Psoas muscle (tissue), 8 donors: ENCODE measurements around the gene CHCHD10. TPM values are rescaled to one million over a fixed set of nuclear protein-coding genes. Genes with fewer than 3 reads are reported as not detected.

Experiments
- ATAC-seq, 4 donors: fragments of 200-7000 bp; cut with Tn5 transposase; one replicate each; pipeline ENCODE4 v1.9.1; 2020; ENCODE audit warnings: moderate library complexity in 3 of 4, mild to moderate bottlenecking in 2 of 4
- DNase-seq, 2 donors: peaks; one replicate each; pipeline ENCODE4 v3.0.0-alpha.2; 2020
- H3K27ac ChIP-seq: fragments of 200-600 bp; one replicate; pipeline ENCODE4 v1.8.0; 2022
- H3K27me3 ChIP-seq, 3 donors: fragments of 200-600 bp in 1 of 3; one replicate each; pipeline versions ENCODE4 v1.6.1 to v1.8.0; 2013 to 2022; ENCODE audit warnings: low read length in 2 of 3, mild to moderate bottlenecking in 2 of 3, moderate library complexity in 1 of 3; ENCODE audit not compliant: insufficient read depth in 3 of 3
- H3K36me3 ChIP-seq, 2 donors: fragments of 200-600 bp in 1 of 2; one replicate each; pipeline versions ENCODE4 v1.6.1 to v1.8.0; 2013 to 2022; ENCODE audit warnings: low read depth in 1 of 2, mild to moderate bottlenecking in 1 of 2, moderate library complexity in 1 of 2; ENCODE audit not compliant: insufficient read depth in 1 of 2
- H3K4me1 ChIP-seq: fragments of 200-600 bp; one replicate; pipeline ENCODE4 v1.8.0; 2022
- H3K4me3 ChIP-seq: fragments of 200-600 bp; one replicate; pipeline ENCODE4 v1.8.0; 2022; ENCODE audit warnings: mild to moderate bottlenecking
- H3K9me3 ChIP-seq: fragments of 200-600 bp; one replicate; pipeline ENCODE4 v1.8.0; 2022
- CTCF ChIP-seq: fragments of 200-600 bp; IDR thresholded peaks from one replicate; pipeline ENCODE4 v1.8.0; 2022; ENCODE audit warnings: antibody characterized with exemption
- WGBS, 3 donors: extraction: QIAGEN DNeasy Blood & Tissue Kit; methylation state at CpG; one replicate each; pipeline versions ENCODE4 v1.1.6 to v1.1.7; 2013; 5-methylcytosine and 5-hydroxymethylcytosine counted together
- intact Hi-C, 2 donors: fragments of 100-400 bp; cut with DNase I; formaldehyde crosslinking; loops; one replicate each; pipeline versions ENCODE4 v1.11.0 to v1.14.2; 2022
- polyA plus RNA-seq, 3 donors: library from polyadenylated mRNA; stranded (reverse); fragments of 200-250 nt; gene quantifications; one replicate each; pipeline ENCODE4 v1.2.3, GENCODE V29; 2013
- total RNA-seq, 4 donors: library from RNA; stranded (reverse); fragmentation: NEBNext Ultra II Directional in 2 of 4; extraction: Animal tissue kit (Norgen Biotek cat#: 25700) in 2 of 4; gene quantifications; one replicate each; pipeline versions ENCODE4 v1.2.1 to v1.2.4, GENCODE V29; 2021 to 2023
- donor health status: healthy with polysubstance abuse.
- donor health status: DM: no; HTN: no; CAD: no; lungs with moderate emphysema.
- donor health status: Bipolar disorder and iron deficiency.
- donor health status: healthy.
- donor health status: DM: yes; HTN: yes; CAD: no.
- donor health status: DM: no; HTN: no; CAD: no.
- donor health status: DM: no; HTN: no; CAD: no.
- donor health status: DM: yes; HTN: yes; CAD: no.

CHCHD10 gene
- total and polyA plus RNA-seq, 7 donors = 460 to 1,066 (median 752) TPM

DNA sequence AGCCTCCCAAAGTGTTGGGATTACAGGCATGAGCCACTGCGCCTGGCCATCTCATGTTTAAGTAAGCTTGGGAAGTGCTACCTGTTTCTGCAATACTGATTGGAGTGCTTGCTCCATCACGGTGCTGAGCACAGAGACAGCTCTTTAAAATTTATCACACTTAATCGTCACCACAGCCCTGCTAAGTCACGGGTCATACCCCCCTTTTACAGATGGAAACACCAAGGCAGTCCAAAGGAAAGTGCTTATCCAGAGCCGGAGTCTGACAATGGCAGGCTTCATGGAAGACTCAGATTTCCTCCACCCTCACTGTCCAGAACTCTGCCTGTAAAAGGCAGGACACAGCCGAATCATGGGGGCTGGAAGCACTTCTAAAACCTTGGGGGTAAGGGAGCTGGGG is 7.7 kb downstream of the CHCHD10 start:
- 71 to 91% (median 78%) methylated on average over 6 of the region's 6 CpGs for WGBS, 3 donors
- no peak for TF ChIP-seq CTCF
- no peak for ATAC-seq

GRCh38 chr22:23759566-23759965 is 8.2 kb downstream of the CHCHD10 start:
- intact Hi-C loops = no loop called here
- no peaks in the 10 kb centered on the region for H3K9me3 ChIP-seq
- 83 to 93% (median 83%) methylated on average over 4 of the region's 4 CpGs for WGBS, 3 donors
- H3K4me1 ChIP-seq = peaks cover 8% of the 10 kb centered on the region
- DNase-seq (no peak), ATAC-seq (no peak)
- no peak overlapping the region for H3K4me3 ChIP-seq
- no peak overlapping the region for H3K27ac ChIP-seq
- H3K27me3 ChIP-seq = no peaks in the 10 kb centered on the region
- peaks cover 0 to 8% of the 10 kb centered on the region in 2 donors for H3K36me3 ChIP-seq
- no peak for TF ChIP-seq CTCF

More for the DNA sequence above, 7.7 kb downstream of the CHCHD10 start:
- intact Hi-C loops = no loop called here
- Histone ChIP-seq H3K9me3 (no peaks in the 10 kb centered on the region), H3K4me1 (peaks cover 13% of the 10 kb centered on the region), H3K4me3 (no peak overlapping the region), H3K36me3 (peaks cover 0 to 13% of the 10 kb centered on the region in 2 donors), H3K27ac (no peak overlapping the region), H3K27me3 (no peaks in the 10 kb centered on the region)
- DNase-seq = no peak

DNA sequence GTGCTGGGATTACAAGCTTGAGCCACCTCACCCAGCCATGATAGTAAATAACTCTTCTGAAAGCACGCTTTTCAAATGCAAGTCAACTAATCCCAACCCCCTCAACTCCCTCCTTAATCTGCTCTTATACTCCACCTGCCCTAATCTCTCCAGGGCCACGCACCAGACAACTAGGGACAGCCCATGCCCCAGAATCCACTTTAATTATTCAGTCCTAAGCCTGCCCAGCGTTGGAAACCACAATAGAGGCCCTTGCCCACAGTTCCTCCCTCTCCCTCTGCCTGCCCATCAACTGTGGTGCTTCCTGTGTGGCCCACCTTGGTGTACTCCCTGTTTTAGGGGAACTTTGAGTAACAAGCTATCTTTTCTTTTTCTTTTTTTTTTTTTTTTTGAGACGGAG is 10.9 kb downstream of the CHCHD10 start:
- Histone ChIP-seq H3K36me3 (no peaks in the 10 kb centered on the region), H3K4me3 (no peak overlapping the region), H3K27me3 (no peaks in the 10 kb centered on the region), H3K4me1 (no peaks in the 10 kb centered on the region), H3K9me3 (no peaks in the 10 kb centered on the region), H3K27ac (no peak overlapping the region)
- intact Hi-C loops = no loop called here
- WGBS, 3 donors = 44 to 59% (median 49%) methylated on average over 4 of the region's 4 CpGs
- no peak for DNase-seq
- TF ChIP-seq CTCF = no peak
- ATAC-seq = peak in 2 of 4 donors; percentile 10 to 20

- Histone ChIP-seq H3K27ac (no peak overlapping the region), H3K4me1 (no peaks in the 10 kb centered on the region), H3K9me3 (no peaks in the 10 kb centered on the region), H3K36me3 (no peaks in the 10 kb centered on the region), H3K4me3 (no peak overlapping the region), H3K27me3 (no peaks in the 10 kb centered on the region)
- intact Hi-C loops = no loop called here
- DNase-seq (no peak), ATAC-seq (no peak)
- no peak for TF ChIP-seq CTCF
- WGBS, 3 donors = 64 to 78% (median 70%) methylated on average over 8 of the region's 8 CpGs
Measured at GRCh38 chr22:23755711-23756110, 12.1 kb downstream of the CHCHD10 start.

GRCh38 chr22:23754980-23755636 is 12.7 kb downstream of the CHCHD10 start:
- H3K9me3 ChIP-seq = no peaks in the 10 kb centered on the region
- no peak overlapping the region for H3K4me3 ChIP-seq
- H3K27ac ChIP-seq = no peak overlapping the region
- H3K36me3 ChIP-seq = no peaks in the 10 kb centered on the region
- DNase-seq (no peak), ATAC-seq (no peak)
- H3K4me1 ChIP-seq = peaks cover 5% of the 10 kb centered on the region
- TF ChIP-seq CTCF = no peak
- no peaks in the 10 kb centered on the region for H3K27me3 ChIP-seq
- intact Hi-C loops = no loop called here
- 57 to 64% (median 59%) methylated on average over 6 of the region's 6 CpGs for WGBS, 3 donors
